HG02571 (cell line): ENCODE data around the gene MECP2.

Experiments used
- ATAC-seq: cut with Tn5 transposase; IDR thresholded peaks from one replicate; pipeline ENCODE4 v1.9.1; 2021; ENCODE audit warnings: mild to moderate bottlenecking, moderate library complexity; ENCODE audit not compliant: unreplicated experiment

The MECP2 gene

DNA sequence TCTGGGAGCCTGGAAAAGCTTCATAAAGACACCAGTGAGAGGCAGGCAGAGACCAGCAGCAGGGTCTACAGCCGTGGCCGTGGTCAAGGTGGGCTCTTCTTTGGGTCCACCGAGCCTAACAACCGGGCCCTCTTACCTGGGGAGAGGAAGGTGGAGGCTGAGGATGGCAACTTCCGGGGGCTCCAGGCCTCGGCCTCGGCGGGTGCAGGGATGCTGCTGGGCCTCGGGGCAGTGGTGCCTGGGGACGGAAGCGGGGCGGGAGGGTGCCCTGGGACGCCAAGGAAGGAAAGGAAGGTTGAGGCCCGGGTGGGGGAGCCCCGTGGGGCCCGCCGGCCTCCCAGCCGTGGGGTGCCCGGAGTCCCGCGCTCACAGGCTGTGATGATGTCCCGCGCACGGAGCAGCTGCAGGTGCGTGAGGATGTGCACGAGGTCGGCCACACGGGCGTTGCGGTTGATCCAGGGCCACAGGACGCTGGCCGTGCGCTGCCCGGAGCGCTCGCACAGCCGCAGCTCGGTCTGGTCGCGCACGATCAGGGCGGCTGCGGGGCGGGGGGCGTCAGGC lies 78.4 kb downstream of the MECP2 start:
- ATAC-seq = no peak

DNA sequence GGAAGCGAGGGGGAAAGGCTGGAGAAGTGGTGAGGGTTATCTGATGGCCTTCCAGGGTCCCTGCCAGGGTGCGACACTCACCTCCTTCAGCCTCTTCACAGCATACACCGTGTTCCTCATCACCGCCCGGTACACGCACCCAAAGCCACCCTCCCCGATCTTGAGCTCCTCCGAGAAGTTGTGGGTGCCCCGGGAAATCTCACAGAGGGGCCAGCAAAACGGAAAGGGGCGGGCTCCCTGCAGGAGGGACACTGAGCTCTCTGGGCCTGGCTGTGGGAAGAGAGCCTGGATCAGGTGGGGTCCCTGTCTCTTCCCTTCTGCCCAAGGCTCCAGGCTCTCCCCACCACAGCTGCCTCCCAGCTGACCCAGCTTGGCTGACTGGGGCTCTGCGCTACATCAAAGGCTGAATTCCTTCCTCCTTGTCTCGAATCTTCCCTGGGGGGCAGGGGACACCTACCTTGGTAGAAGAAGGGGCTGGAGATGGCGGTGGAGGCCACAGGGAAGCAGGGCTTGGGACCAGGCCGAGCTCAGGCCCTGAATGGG lies 78.9 kb downstream of the MECP2 start:
- no peak for ATAC-seq

DNA sequence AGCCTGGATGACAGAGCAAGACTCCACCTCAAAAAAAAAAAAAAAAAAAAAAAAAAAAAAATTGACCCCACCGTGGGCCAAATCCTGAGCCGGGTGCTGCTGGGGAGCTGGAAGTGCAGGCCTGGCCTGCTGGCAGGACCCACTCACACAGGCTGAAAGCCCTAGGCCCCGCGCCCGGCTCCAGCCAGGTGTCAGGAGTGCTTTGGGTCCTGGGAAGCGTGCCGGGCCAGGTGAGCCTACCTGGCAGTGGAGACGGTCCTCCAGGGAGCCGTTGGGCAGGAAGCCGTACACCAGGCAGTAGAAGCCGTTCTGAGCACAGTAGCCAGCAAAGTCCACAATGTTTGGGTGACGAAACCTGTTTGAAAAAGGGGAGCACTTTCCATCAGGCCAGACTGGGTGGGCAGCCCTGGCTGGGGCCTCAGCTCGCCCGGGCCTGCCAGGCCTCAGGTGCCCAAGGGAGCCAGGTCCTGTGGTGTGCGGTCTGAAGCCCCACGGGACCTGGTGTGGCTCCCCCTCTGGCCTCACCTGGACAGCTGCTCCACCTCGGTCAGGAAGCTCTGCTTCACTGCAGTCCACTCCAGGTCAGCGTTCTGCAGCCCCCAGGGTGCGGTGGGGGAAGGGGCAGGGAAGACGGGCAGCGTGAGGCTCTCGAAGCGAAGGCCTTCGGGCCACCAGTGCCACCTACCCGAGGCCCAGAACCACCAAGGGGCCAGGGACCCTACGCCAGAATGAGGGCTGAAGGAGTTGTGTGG lies 79.6 kb downstream of the MECP2 start:
- ATAC-seq = no peak

DNA sequence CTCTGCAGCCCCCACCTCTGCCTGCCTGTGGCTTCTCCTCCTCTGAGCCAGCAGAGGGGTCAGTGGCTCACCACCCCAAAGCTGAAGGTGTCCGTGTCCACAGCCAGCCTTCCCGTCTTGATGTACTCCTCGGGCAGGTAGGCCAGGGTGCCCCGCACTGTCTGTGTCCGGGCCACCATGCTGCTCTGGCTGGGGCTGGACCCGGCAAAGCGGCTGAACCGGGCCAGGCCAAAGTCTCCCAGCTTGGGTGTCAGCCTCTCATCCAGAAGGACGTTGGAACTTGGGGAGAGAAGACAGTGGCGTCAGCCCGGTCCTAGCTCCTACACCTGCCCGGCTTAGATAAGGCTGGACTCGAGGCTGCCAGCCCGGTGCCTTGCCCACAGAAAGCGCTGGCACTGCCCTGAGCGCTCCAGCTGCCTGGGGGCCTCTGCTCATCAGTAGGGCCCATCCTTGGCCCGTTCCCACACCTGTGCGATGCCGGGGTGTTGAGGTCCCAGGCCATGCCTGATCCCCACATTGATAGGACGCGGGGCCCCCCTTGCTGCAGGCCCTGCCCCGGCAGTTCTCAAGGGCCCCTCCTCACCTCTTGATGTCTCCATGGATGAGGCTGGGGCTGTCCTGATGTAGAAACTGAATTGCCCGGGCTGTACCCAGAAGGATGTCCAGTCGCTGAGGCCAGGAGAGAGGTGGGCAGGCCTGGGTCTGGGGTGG lies 81.0 kb downstream of the MECP2 start:
- no peak for ATAC-seq

DNA sequence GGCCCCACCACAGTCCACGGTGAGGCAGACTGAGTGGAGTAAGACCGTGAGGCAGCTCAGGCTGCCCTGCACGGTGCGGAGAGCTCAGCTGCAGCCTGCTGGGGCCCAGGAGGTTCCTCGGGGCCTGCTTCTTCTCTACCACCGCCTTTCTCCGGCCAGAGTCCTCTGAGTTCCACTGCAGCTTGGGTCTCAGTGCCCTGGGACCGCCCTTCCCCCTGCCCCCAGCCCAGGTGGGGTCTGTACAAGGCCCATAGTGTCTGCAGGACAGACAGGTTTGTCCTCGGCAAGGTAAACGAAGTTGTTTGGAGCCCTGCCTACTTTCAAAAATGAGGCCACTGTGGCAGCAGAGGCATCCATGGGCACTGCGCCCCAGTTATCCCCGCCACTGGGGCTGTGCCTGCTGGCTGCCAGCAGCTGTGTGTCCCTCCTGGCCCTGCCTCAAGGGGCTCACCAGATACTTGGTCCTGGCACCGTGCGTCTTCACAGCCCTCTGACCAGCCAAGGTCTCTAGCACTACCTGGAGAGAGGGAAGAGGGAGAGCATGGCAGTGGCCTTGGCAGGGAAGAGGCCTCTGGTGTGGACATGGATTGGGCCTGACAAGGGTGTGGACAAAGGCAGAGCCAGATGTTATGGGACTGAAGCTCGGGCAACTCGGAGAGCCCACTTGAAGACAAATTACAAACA lies 81.8 kb downstream of the MECP2 start:
- ATAC-seq = no peak

DNA sequence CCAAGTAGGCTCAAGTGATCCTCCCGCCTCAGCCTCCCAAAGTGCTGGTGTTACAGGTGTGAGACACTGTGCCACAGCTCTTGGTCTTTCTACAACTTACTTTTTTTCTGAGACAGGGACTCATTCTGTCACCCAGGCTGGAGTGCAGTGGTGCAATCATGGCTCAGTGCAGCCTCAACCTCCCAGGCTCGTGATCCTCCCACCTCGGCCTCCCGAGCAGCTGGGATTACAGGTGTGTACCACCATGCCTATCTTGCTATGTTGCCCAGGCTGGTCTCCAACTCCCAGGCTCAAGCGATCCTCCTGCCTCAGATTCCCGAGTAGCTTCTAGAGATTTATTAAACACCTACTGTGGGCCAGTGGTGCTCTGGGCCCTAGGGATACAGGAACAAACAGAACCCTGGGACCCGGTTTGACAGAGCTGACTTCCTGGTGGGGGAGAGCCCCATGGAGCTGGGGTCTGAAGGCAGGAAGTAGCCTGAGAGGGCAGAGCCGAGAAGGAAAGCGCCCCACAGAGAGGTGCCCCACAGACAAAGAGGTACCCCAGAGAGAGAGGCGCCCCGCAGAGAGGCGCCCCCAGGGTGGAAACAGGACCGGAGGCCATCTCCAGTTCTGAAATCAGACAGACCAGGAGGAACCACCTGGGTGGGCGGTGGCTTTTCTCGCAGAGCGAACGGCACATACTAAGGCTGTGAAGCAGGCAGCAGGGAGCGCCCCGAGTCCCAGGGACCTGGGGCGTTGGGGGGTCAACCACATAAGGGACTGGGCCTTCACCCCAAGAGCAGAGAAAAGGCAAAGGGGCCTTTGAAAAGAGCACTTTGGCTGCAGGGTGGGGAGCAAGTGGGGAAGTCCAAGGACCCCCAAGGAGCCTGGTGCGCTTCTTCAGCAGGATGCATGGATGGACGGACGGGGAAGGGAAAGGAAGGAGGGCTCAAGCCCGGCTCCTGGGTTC lies 82.8 kb downstream of the MECP2 start:
- no peak for ATAC-seq

DNA sequence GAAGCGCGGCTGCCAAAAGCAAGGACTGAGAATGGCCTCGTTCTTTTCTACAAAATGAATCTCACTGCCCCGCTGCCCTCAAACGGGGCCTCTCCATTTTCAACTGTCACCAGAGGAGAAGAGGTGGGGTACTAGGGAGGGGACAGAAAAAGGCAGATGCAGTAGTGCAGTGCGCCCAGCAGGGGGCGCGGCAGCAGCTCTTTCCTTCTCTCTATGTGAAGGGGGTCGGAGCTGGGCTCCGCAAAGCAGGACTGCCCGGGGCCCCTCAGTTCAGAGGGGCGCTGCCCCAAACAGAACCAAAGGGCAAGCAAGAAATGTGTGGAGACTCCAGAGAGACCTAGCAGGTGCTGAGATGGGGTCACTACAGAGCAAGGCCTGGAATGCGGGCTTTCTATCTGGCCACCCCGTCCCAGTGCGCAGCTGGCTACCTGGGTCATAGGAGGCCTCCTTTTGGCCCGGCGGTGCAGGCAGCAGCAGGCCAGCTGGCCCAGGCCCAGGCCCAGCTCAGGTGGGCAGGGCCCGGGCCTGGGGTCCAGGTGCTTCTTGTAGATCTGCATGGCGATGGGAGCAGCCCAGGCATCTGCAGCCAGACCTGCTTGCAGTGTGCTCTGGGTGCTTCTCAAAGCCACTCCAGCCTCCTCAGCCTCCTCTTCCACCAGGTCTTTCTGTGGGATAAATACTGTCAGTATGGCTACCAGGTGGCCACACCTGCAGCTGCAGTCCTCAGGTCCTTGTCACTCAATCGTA lies 83.7 kb downstream of the MECP2 start:
- ATAC-seq = no peak

DNA sequence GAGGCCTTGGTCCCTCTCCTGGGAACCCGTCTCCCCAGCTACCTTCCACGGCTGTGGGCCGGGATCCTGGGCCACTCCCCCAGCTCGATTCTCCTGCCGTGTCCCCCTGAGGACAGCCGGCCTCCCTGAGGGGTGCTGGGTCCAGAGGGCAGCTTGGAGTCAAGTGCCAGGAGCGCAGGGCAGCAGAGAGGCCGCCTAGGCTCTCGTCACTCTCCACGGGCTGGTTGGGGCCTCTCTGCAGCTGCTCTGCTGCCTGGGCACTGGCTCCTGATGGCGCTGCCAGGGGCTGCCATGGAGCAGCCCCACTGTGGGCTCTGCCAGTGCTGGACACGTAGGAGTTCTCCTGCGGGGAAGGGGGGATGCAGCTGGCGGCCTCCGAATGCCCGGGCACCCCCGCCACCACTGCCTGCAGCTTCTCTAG lies 84.5 kb downstream of the MECP2 start:
- no peak for ATAC-seq

DNA sequence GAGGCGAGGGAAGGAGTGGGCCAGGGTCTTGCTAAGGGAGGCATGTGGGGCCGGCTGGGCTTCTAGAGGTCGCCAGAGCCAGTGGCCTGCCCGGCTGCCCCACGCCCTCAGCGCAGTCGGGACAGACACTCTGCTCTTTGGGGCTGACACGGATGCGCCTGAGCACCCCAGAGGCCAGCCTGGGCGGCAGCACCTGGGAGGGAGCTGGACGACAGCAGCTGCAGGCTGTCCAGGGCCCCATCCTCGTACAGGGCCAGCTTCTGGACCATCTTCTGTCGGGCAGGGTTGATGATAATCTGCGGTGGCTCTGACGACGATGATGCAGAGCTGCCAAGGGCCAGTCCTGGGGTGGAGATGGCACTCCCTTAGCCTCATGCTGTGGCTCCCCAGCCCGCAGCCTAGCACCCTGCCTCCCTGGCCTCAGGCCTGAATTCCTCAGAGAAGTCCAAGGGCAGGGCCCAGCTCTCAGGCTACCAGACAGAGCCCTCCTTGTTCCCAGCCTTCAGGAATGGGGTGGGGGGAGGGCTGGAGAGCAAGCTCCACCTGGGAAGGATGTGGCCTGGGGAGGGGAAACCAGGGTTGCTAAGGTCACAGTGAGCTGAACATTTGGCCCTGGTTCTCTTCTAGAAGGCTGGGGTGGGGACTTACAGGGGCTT lies 85.1 kb downstream of the MECP2 start:
- ATAC-seq = no peak

DNA sequence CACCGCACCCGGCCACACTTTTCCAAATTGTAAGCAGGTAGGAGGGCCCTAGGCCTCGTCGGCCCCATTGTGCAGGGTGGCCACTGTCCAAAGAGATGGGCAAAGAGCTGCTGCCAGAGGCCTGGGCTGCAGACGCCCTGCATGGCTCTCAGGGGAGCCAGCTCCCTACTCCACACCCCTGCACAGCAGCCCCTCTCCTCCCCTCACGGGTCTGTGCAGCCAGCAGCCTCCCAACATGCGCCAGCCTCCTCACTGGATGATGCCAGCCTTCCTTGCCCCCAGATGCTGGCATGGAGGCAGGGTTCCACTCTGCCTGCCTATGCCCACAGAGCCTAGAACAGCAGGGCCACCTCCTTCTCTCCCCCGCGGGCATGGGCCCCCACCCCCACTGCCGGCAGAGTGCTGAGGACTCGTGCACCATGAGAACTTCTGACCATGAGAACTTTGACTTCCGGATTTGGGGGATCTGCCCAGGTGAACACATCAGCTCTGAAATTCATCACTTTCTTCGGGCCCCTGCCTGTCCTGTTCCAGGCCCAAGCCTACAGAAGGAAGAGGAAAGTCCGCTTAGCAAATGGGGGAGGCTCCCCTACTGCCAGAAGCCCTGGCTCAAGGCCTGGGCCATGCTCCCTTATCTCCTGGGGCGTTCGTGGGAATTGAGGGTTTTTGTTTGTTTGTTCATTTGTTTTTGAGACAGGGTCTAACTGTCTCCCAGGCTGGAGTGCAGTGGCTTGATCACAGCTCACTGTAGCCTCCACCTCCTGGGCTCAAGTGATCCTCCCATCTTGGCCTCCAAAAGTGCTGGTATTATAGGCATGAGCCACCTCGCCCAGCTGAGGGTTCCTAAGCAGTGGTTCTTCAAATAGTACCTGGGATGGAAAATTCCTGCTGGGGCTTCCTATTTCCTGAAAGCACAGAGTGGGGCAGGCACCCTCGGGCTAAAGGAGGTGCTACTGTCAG lies 85.9 kb downstream of the MECP2 start:
- ATAC-seq = no peak

DNA sequence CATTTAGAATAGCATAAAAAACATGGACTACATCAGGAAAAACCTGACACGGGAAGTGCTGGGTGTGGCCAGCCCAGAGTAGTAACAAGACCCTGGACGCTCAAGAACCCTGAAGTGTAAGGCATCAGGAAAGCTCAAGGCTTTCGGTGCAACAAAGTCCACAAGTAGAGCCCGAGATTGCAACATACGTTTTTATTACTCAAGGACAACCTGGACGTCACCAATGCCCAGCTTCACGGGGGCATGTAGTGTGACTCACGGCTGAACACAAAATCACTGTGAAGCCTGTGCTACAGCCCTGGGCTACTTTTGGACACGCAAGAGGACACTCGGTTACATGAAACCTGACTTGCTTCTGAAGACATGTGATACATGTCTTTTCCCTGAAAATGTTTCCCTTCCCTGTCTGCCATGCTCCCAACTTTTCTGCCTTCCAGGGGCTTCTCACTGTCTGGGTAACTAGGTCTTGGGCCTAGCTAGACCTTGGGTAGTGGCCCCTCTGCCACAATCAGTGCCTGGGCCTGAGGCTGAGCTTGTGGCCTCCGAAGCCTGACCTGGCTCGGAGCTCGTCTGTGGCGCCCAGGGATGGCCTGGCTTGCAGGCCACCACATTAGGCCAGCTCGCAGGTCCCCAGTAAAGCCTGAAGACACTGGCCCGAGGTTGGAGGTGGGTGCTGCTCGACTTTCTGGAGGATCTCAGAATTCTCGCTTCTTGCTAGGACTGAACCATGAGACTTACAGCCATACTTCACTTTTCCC lies 87.0 kb downstream of the MECP2 start:
- no peak for ATAC-seq

DNA sequence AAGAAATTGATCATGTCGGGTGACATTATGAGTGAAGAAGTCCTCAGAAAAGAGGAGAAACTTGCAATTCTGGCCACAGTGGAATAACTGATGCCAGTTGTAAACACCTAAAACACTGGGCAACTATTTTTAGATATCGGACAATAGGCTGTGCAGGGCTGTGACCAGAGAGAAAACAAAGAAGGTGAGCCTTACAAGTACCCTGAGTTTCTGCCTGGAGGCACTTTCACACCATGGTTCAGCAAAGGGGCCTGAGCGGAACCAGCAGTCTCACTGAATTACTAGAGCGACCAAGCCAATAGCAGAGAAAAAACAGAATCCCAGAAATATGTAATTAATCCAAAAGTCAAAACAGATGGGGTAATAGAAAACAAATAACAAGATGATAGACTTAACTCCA lies 89.0 kb downstream of the MECP2 start:
- ATAC-seq = no peak

DNA sequence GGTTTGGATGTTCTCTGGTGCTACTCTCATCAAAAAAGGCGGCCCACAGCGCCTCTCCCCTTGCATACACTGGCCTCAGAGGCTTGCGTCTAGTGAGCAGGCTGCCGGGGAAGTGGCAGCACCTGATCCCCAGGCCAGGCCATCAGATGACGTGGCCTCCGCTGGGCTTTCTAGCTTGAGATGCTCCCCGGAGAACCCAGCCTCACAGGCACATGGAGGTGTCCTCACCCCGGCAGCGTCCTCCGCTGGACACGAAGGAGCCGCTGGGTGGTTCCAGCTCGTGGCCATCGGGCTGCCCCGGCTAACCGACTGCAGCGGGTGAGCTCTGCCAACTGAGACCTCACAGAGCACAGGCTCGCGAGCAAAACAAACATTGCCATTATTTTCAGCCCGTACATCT lies 90.6 kb downstream of the MECP2 start:
- no peak for ATAC-seq

DNA sequence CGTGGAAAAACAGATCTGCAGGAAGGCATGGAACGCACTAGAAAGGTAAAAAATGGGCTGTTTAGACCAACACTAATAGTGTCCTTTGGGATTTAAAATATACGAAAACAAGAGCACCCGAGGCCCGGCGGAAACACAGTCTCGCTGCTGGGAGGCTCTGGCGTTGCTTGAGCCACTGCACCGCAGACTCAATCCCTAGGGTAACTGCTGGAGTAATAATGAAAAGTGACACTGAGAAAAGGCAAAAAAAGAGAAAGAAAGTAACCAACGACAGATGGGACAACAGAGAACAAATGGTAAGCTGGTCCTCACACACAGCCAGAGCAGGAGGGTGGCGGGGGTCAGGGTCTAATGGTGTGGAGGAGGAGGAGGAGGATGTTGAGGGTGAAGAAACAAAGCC lies 93.2 kb downstream of the MECP2 start:
- ATAC-seq = no peak

DNA sequence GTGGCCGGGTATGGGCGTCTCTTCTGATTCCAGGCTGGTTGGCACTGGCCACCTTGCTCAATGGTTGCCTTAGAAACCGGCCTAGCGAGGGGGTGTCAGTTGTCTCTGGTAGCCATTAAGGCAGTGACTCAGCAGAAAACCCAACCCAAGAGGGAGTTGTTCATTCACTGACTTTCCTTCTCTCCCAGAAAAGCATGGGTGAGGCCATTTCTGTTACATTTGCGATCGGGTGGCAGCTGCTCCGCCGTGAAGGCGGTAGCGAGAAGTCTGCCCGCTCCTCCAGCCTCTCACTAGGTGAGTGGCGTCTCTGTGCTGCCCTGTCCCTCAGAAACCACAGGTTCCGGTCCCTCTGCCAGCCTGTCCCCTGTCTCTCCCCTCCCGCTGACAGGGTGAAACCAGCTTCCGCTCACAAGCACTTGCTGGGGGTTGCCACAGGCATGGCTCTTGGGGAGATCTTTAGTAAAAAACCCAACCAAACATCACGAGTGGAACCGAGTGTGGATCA lies 95.2 kb downstream of the MECP2 start:
- no peak for ATAC-seq

DNA sequence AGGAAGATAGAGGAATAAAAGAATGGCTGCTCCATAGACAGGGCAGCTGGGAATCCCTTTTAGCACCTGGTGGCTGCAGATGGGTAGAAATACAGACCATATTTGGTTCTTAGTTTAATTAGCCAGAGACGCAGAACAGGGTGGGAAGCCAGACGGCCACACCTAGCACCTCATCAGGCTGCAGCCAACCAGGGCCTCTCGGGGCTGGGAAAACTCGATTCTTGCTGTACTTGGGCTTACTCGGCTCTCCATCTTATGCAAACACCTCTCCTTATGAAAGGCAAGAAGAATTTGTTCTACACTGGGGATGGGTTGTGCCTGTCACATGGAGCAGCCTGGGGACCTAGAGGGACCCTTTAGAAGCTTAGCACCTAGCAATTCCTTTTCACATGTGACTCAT lies 97.5 kb downstream of the MECP2 start:
- no peak for ATAC-seq
